ENCODE results near the gene ZSCAN16. TPM values are rescaled to one million over a fixed set of nuclear protein-coding genes. Genes with fewer than 3 reads are reported as not detected.

Gene ZSCAN16
- total and polyA plus RNA-seq, 2 of the 13 experiments (the other 11 are each of a cell fraction or from before 2014, with no cell fraction given), result 5.7 to 12.7 TPM

- TF ChIP-seq ZNF646 (CRISPR knock-in tag; IDR thresholded peaks at IDR 0.05) (no peak), ZNF343 (CRISPR knock-in tag; IDR thresholded peaks at IDR 0.05) (peak; percentile 67; the same call in 1 of the 2 replicates), MXD3 (CRISPR knock-in tag; IDR thresholded peaks at IDR 0.05) (peak; percentile 81), ZNF572 (CRISPR knock-in tag; IDR thresholded peaks at IDR 0.05) (no peak), NFIC (IDR thresholded peaks at IDR 0.05; ENCODE audit: low read length) (peak; percentile 87), ZNF207 (IDR thresholded peaks at IDR 0.05; ENCODE audit: borderline replicate concordance) (no peak), ATF5 (CRISPR knock-in tag; IDR thresholded peaks at IDR 0.05; ENCODE audit: low read depth) (no peak), ZNF460 (CRISPR knock-in tag; IDR thresholded peaks at IDR 0.05; ENCODE audit: borderline replicate concordance) (no peak), GMEB2 (CRISPR knock-in tag; IDR thresholded peaks at IDR 0.05; ENCODE audit: low read depth) (no peak), ZNF660 (CRISPR knock-in tag; IDR thresholded peaks at IDR 0.05; ENCODE audit: borderline replicate concordance, low read depth) (no peak), ZBTB39 (CRISPR knock-in tag; IDR thresholded peaks at IDR 0.05) (no peak), ZNF597 (CRISPR knock-in tag; IDR thresholded peaks at IDR 0.05) (no peak)
Observed at GRCh38 chr6:28136585-28137504, 12.4 kb downstream of the ZSCAN16 start (continued).
